Measurements from ENCODE around the gene GPC5.

The GPC5 gene

GRCh38 chr13:92017737-92018136, 619.3 kb downstream of the GPC5 start:
- intact Hi-C loops (cut with DNase I; ENCODE audit: low total_unique reads): no loop called here
- no peaks in the 10 kb centered on the region for H3K4me1 ChIP-seq

GRCh38 chr13:92028695-92029094, 630.3 kb downstream of the GPC5 start:
- Histone ChIP-seq H3K9me3 (no peaks in the 10 kb centered on the region), H3K4me1 (no peaks in the 10 kb centered on the region), H3K36me3 (no peaks in the 10 kb centered on the region), H3K4me3 (no peak overlapping the region), H3K27ac (no peak overlapping the region), H3K27me3 (no peaks in the 10 kb centered on the region)
- no peak for TF ChIP-seq CTCF (IDR thresholded peaks at IDR 0.05)
- intact Hi-C loops (cut with DNase I; ENCODE audit: low total_unique reads): no loop called here
- no peak for DNase-seq

More at GRCh38 chr13:92017737-92018136, 619.3 kb downstream of the GPC5 start:
- no peak for TF ChIP-seq CTCF (IDR thresholded peaks at IDR 0.05)
- Histone ChIP-seq H3K27ac (no peak overlapping the region), H3K4me3 (no peak overlapping the region), H3K36me3 (no peaks in the 10 kb centered on the region), H3K27me3 (no peaks in the 10 kb centered on the region), H3K9me3 (peaks cover 0 to 7% (median 0%) of the 10 kb centered on the region in 3 donors)
- no peak for DNase-seq

GRCh38 chr13:92029641-92030040, 631.2 kb downstream of the GPC5 start:
- H3K36me3 ChIP-seq: no peaks in the 10 kb centered on the region

GRCh38 chr13:92038905-92039304, 640.5 kb downstream of the GPC5 start:
- intact Hi-C loops (cut with DNase I; ENCODE audit: low total_unique reads): no loop called here
- no peaks in the 10 kb centered on the region for H3K27me3 ChIP-seq
- no peaks in the 10 kb centered on the region for H3K4me1 ChIP-seq
- no peak overlapping the region for H3K27ac ChIP-seq
- no peak overlapping the region for H3K4me3 ChIP-seq
- no peak for TF ChIP-seq CTCF (IDR thresholded peaks at IDR 0.05)
- no peak for DNase-seq
- no peaks in the 10 kb centered on the region for H3K9me3 ChIP-seq
- H3K36me3 ChIP-seq: no peaks in the 10 kb centered on the region

More at GRCh38 chr13:92029641-92030040, 631.2 kb downstream of the GPC5 start:
- no peaks in the 10 kb centered on the region for H3K27me3 ChIP-seq
- no peaks in the 10 kb centered on the region for H3K9me3 ChIP-seq
- H3K4me1 ChIP-seq: no peaks in the 10 kb centered on the region
- DNase-seq: no peak
- no peak for TF ChIP-seq CTCF (IDR thresholded peaks at IDR 0.05)
- H3K4me3 ChIP-seq: no peak overlapping the region
- intact Hi-C loops (cut with DNase I; ENCODE audit: low total_unique reads): no loop called here
- no peak overlapping the region for H3K27ac ChIP-seq

GRCh38 chr13:92042522-92042921, 644.1 kb downstream of the GPC5 start:
- no peak for TF ChIP-seq CTCF (IDR thresholded peaks at IDR 0.05)

GRCh38 chr13:92044351-92044750, 645.9 kb downstream of the GPC5 start:
- H3K27ac ChIP-seq: no peak overlapping the region
- intact Hi-C loops (cut with DNase I; ENCODE audit: low total_unique reads): no loop called here
- no peaks in the 10 kb centered on the region for H3K27me3 ChIP-seq
- DNase-seq: no peak
- no peaks in the 10 kb centered on the region for H3K9me3 ChIP-seq
- H3K4me3 ChIP-seq: no peak overlapping the region
- H3K36me3 ChIP-seq: no peaks in the 10 kb centered on the region
- no peaks in the 10 kb centered on the region for H3K4me1 ChIP-seq
- no peak for TF ChIP-seq CTCF (IDR thresholded peaks at IDR 0.05)

More at GRCh38 chr13:92042522-92042921, 644.1 kb downstream of the GPC5 start:
- H3K9me3 ChIP-seq: no peaks in the 10 kb centered on the region
- no peaks in the 10 kb centered on the region for H3K4me1 ChIP-seq
- H3K27me3 ChIP-seq: no peaks in the 10 kb centered on the region
- no peak overlapping the region for H3K4me3 ChIP-seq
- no peak for DNase-seq
- no peaks in the 10 kb centered on the region for H3K36me3 ChIP-seq
- H3K27ac ChIP-seq: no peak overlapping the region
- intact Hi-C loops (cut with DNase I; ENCODE audit: low total_unique reads): no loop called here

All from tibial artery (tissue), 4 donors.